HG02610 (cell line): ENCODE results near the gene MFRP.
"Not testable (repeated sequence)": the region's sequence is repeated elsewhere in the genome, so short reads cannot be mapped to it uniquely, and the experiment has no call there.

Experiments used
- ATAC-seq: cut with Tn5 transposase; IDR thresholded peaks from one replicate; pipeline ENCODE4 v1.9.1; 2021; ENCODE audit warnings: mild to moderate bottlenecking, moderate library complexity; ENCODE audit not compliant: unreplicated experiment

MFRP gene

DNA sequence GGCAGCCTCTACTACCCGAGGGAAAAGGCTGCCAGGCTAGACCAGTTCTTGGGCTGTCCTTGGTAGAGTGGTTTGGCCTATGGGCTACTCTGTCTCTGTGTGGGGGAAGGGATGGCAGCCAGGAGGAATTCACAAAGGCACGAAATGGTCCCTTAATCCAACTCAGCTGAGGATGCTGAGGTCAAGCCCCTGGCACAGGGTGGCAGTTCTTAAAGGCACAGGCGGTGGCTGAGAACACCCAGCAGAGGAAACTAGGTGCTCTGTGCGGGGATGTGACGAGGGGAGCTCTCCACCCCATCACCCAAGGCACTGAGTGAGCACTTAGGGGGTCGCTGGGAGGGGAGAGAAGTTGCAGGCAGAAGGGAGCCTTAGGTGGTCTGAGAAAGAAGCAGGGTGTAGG, at the start of gene MFRP:
Gene MFRP (minus strand): TSS at position 101 of the 400 bp plus-strand sequence. CDS start 192 bp downstream, outside the sequence.
- ATAC-seq = no peak

DNA sequence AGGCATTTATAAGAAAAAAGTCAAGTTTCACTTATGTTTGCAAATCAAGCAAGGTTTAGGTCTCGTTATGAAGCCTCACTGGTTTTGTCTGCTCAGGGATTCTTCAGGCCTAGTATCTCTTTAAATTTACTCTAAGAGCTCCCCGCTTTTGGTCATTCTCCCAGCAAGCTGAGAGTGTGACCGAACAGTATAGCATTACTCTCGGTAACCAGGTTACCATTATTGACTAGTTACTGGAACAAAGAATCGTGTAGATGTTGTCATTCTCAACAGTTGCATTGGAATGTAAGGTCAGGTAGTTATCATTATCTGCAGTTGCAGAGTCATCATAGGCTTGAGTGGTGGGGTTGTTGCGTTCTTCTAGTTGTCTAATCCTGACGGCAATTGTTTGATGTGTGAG, 44.8 kb upstream of the MFRP start:
- ATAC-seq = no peak

DNA sequence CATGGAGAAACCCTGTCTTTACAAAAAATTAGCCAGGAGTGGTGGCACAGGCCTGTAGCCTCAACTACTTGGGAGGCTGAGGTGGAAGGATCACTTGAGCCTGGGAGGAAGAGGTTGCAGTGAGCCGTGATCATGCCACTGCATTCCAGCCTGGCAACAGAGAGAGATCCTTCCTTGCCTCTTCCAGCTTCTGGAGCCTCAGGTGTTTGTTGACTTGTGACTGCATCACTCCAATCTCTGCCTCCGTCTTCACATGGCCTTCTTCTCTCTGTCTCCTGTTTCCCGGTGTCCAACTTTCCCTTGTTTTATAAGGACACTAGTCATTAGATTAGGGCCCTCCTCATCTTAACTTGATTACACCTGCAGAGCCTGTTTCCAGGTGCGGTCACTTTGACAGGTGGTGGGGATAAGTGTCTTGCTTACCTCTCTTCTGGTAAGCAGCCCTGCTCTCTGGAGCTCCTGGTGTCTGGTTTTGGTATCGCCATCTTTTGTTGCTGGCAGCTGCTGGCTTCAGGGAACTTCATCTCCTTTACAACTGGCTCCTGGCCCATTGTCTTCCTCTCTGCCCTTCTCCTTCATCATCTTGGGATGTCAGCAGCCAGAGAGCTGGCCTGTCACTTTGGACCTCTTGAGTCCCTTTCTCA, 43.2 kb upstream of the MFRP start:
- ATAC-seq = no peak

DNA sequence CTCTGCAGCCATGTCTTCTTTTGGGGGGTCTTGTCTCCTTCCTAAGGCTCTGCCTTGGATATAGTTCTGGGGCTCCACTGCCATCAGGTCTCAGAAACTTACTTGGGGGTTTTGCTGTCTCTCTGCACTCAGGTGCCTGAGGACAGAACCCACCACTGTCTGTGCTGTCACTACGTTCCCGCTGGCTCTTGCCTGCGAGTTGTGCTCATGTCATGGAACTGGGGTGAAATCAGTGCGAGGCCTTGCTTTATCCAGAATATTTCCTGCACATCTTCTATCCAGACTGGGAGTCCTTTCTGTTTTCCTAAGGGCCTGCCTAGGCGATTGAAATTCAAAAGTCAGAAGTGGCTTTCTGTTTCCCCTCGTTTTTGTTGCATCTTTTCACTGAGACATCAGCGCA, 41.6 kb upstream of the MFRP start:
- no peak for ATAC-seq

DNA sequence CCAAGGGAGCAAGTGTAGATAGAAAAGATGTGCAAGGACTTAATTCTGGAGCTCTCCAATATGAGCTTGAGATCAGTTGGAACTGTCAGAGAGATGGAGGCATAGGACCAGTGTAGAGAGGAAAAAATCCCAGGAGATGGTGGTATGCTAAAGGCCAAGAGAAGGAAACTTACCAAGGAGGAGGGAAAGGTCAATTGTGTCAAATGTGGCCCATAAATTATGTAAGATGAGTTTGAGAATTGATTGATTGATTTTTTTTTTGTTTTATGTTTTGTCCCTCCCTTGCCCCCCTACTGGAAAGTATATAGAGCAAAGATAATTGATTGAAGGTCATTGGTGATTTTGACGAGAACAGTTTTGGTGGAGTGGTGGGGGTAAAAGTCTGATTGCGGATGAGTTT, 37.8 kb upstream of the MFRP start:
- no peak for ATAC-seq

DNA sequence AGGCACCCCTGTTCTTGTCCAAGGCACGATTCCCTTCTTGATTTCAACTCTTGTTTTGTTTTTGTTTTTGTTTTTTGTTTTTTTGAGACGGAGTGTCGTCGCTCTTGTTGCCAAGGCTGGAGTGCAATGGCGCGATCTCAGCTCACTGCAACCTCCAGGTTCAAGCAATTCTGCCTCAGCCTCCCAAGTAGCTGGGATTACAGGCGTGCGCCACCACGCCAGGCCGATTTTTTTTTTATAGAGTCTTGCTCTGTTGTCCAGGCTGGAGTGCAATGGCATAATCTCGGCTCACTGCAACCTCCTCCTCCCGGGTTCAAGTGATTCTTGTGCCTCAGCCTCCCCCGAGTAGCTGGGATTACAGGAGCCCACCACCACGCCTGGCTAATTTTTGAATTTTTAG, 36.0 kb upstream of the MFRP start:
- not testable (repeated sequence) for ATAC-seq

DNA sequence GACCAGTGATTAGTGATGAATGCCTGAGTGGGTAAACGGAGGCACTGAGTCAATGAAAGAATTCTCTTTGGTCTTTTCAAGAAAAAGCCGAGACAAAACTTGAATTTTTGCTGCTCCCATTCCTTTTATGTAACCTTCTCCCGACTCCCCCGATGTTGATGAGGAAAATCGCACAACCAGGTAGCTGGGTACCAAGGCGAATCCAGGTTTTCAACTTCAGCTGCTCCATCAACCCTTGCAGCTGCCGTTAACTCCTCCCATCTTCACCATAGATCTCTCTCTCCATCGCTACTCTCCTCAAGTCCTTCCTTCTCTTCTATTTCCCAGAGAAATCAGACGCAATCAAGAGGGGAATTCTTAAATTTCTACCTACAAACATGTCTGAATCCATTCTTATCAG, 35.6 kb upstream of the MFRP start:
- no peak for ATAC-seq

DNA sequence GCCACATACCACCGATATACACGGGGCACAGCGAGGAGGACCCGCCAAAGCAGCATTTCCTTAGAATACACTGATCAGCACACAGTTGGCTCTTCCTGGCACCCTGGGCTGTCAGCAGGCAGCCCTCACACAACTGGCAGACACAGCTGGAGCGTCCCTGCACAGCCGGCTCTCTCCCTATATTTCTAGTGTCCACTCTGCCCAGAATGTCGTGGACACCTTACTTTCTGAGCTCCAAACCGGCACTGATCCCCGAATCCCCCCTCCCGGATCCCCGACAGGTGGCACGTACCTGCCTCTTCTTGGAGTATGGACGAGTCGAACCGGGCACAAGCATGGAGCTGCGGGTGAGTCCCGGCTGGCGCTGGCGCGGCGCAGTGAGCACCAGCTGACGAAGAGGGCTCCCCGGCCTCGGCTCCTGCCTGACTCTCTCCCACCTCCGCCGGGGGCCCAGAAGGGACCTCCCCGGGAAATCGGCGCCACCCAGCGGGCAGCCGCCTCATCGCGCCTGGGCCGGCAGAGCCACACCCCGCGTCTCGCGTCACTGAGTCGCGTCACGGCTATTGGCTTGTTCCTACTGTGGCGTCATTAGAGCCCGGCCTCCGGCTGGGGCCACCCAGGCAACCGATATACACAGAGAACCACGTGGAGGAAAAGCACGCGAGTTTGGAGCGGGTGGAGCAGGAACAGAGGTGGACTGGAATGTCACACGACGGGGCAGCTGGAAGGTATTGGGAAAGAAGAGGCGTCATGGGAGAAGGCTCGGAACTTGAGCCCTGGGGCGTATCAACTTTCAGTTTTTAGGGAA, 34.9 kb upstream of the MFRP start, which contains the start of gene USP2:
Gene USP2 (minus strand): TSS at position 510 of the 808 bp plus-strand sequence. CDS start 8,210 bp downstream, outside the sequence.
- peak; percentile 93 for ATAC-seq

DNA sequence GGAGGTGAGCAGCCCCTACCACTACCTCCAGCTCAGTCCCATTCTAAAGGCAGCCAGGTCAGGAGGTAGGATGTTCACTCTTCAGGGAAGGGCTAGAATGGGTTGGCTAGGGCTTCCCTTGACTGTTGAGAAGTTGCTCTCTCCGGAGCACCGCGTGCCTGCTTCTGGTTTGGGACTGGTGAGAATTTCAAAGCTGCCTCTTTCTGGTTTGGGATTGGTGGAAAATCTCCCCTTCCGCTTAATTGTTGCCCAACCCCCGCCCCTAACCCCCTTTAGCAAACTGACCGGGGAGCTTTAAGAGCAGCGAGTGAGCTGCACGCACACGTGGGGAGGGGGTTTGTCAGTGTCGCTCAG, 34.3 kb upstream of the MFRP start:
- no peak for ATAC-seq

DNA sequence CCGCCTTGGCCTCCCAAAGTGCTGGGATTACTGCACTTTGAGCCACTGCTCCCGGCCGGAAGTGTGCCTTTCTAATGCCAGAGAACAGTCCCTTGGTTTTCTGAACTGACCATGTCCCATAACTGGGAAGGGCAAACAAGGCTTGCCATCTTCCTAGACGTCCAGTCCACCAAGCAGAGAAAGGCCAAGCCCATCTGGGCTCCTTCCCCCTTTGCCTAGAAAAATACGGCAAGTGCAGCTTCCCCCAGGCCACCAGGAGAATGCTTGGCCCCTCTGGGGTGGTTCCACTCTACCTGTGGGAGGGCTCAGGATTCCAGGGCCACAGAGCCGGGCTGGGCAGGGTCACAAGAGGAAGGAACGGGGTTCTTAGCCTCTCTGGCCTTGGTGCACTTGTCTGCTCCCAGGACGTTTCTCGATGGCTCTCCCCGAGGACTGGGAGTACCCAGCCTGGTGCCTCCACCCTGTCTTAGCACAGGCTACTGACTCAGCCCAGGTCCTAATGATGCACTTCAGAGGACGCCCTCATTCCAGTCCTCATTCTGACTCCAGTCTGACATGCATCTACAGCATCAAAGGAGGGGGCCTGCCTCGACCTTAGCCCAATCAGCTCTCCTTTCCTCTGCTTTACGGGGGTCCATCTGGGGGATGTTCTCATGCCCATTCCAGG, 33.8 kb upstream of the MFRP start:
- ATAC-seq = no peak

DNA sequence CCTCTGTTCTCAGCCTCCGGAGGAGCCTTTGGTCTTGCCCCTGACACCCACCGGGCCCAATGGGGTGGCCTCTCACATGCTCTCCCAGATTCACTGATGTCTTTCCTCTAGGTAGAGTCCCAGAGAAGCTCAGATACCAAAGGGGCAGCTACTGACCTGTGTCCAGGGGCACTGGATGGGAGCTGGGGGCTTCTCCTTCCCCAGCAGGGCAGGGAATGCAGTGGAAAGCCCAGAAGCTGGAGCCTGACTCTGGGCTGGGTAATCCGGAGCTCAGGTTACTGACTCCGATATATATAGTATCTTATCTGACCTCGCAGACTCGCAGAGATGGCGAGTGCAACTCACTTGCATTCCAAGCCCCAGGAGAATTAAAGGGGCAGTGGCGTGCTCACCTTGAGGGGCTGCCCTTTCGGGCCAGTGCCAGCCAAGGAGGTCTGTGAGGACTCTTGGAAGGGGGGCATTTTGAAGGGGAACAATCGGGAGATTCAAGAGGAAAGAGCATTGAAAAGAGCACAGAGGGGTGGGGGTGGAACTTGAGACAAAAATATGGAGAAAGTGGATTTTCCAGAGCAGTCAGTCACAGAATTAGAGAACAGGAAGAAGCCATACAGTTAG, 32.5 kb upstream of the MFRP start:
- no peak for ATAC-seq

DNA sequence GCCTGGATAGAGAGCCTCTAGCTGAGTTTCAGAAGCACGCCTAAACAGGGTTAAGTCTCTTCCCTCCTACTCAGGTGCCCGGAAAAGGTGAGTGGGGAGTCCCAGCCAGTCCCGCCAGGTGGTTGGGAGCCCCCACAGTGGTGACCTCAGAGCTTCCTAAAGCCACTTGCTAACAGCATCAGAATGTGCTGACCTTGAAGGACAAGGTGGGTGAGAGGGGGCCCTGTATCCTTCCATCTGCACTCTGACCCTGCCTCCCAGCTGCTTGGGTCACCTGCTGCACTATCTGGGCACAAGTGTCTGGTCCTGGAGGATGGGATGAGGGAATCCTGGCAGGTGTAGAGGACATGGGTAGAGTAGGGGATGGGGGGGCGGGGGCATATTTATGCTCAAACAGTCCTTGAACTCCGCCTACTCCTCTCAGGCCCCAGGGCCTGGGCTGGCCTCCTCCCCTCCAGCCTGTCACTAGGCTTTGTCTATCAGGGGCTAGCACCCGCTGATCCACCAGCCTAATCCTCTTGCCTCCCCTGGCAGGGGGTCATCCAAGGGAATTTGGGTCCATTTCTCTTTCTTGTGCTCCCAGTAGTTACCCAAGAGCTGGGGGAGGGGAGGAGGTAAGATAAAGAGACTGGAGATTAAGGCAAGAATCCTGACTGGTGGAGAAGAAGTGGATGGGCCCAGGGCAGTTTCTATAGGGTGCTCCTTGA, 31.6 kb upstream of the MFRP start:
- no peak for ATAC-seq

DNA sequence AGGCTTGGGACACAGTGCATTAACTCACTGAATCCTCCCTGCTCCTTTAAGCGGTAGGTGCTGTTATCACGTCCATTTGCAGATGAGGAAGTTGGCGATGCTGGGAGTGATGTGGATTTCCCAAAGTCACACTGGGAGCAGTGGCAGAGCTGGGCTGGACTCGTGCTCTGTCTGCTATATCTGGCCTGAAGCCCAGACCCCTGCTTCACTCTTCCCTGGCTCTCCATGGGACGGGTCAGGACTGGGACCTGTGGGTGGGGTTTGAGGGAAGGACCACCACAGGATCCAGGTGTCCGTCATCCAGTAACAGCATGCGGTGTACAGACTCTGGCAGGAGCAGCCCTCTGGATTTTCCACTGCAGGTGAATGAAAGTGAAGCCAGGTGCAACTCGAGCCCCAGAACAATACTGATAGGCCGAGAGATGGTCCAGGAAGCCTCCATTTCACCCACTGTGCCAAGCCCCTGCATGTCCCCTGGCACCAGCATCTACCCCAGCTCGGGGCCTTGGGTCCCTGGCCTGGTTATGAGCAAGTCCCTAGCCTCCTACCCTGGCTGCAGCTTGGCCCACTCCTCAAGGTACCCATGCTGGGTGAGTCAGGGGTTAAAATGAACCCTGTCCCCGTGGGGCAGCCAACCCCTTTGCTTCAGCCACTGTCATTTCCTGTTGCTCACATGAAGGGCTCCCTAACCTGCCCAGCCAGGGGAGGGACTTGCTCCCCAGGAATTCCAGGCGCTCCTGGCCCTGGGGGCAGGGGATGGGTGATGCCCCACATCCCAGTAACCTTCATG, 30.8 kb upstream of the MFRP start:
- no peak for ATAC-seq

DNA sequence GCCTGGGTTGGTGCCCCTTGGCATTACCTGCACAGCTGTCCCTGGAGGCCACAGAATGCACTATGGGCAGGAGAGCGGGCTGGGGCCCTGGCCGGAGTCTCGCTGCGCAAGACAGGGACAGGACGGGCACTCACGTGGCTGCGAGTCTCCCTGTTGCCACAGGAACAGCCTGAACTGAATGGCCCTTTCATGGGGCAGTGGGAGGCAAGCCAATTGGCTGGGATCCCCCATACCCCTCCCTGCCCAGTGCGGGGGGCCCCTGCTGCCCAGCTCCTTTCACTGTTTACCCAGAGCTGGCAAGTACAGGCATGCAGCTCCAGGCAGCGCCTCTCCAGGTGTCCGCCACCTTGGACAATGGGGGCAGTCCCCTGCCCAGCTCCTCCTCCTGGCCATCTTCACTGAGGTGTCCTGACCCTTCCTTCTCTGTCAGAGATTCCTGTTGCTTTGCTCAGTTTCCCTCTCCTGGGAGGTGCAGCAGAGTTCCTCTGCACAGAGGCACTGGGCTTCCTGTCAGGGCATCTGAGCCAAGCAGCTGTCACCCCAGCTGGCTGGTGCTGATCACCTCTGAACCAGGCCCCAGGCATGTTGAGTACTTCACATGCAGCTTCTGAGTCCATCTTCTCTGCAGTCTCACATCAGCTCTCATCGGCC, 29.8 kb upstream of the MFRP start:
- ATAC-seq = no peak

DNA sequence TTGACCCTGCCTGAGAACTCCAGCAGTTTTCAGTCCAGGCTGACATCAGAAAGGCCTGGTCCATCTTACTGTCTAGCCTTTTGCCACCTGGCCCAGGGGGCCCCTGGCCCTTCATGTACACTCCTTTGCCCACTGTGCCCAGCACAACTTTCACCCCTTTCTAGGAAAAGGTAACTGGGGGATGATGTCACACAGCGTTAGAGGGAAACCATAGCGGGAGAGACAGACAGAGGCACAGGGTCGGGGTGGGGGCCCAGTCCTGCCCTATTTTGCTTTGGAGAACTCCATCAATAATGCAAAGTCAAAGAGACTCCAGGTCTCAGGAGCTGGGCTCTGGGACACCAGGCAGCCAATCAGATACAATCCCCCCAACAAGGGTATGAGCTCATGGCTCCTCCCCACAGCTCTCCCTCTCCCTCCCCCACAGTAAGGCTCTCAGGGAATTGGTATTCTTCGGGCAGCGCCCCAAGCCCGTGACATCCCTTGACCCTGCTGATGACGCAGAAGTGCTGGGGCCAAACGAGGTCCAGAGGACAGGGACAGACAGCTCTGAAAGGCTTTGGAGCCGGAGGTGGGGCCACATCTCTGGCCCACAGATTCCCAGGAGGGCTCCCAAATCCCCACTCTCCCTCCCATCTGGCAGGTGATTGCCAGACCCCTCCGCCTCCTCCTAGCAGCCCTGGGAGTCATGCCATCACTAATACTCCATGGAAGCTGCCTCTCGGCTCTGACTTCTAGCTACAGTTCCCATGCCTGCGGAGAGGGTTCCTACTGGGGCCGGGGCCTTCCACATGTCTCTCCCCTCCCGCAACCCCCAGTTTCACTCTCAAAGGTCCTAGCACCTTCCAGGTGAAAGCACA, 29.1 kb upstream of the MFRP start:
- ATAC-seq = no peak

DNA sequence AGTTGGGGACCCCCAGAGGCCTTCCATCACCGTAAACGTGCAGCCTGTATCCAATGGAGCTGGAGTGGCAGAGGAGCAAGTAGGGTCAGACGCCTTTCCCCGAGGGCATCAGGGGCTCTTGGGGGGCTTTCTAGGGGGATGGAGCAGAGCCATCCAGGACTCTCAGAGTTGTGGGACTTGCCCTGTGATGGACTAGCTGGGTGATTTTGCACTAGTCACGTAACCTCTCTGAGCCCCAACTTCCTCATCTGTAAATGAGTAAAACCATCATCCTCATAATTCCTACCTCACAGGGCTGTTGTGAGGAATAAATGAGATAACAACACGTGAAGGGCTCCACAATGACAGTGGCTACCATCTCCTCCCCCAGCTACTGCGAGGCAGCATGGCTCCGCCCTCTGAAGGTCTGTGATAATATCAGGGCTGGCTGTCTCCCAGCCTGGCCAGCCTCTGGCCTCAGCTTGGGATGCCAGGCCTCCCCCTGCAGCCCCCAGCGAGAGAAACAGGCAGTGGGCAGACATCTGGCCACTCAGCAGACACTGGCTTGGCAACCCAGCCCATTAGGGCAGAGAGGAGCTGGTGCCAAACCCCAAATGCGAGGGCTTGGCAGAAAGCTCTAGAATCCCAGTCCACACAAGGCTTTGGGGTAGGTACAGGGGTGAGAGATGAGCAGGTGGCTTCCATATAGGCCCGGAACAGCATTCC, 28.3 kb upstream of the MFRP start:
- no peak for ATAC-seq

DNA sequence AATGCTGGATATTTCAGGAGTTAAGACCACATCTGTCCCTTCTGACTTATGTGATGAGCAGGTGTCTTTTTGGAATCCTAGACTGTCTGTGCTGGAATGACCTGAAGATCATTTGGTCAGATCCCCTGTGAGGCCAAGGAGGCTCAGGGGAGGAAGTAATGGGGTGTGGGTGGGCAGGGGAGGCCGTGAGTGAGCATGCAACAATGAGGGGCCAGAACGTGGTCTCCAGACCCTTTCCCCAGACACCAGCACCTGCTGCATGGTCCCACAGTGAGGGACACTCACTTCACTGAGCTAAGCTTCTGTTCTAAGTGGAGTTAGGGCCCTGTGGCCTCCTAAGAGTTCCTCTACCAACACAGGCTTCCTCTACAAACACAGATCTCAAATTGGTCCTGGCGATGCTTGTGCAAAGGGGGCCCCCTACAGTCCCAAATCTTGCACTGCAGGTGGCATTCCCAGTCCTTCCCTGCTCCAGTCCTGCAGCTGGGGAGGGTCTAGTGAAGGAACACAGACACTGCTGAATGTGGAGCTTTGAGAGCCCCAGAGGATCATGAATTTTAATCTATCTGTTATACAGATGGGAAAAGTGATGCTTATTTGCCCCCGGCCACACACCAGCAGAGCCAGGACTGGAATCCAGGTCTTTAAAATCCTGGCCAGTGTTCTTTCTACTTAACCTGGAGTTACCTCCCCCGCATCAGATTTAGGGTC, 27.6 kb upstream of the MFRP start:
- no peak for ATAC-seq
